ENCODE data around the gene CKAP2L.

The CKAP2L gene

GRCh38 chr2:112692918-112693317, 71.5 kb downstream of the CKAP2L start:
- TF ChIP-seq TCF4 (CRISPR knock-in tag; IDR thresholded peaks at IDR 0.05; ENCODE audit: borderline replicate concordance) (no peak), ESRRG (CRISPR knock-in tag; IDR thresholded peaks at IDR 0.05) (no peak), OSR1 (CRISPR knock-in tag; IDR thresholded peaks at IDR 0.05) (no peak), ZC3H10 (CRISPR knock-in tag; IDR thresholded peaks at IDR 0.05) (no peak), TSHZ2 (CRISPR knock-in tag; IDR thresholded peaks at IDR 0.05) (no peak), RARB (CRISPR knock-in tag; IDR thresholded peaks at IDR 0.05) (no peak), GLIS3 (CRISPR knock-in tag; IDR thresholded peaks at IDR 0.05) (no peak), CSDC2 (CRISPR knock-in tag; IDR thresholded peaks at IDR 0.05) (no peak), ZFP3 (CRISPR knock-in tag; IDR thresholded peaks at IDR 0.05) (no peak), PPARA (CRISPR knock-in tag; IDR thresholded peaks at IDR 0.05; ENCODE audit: borderline replicate concordance) (no peak), ZNF565 (CRISPR knock-in tag; conservative IDR thresholded peaks at IDR 0.05; ENCODE audit: low read depth) (no peak), PATZ1 (CRISPR knock-in tag; IDR thresholded peaks at IDR 0.05; ENCODE audit: borderline replicate concordance) (no peak), TOX (CRISPR knock-in tag; IDR thresholded peaks at IDR 0.05; ENCODE audit: borderline replicate concordance) (no peak), ZFP30 (CRISPR knock-in tag; IDR thresholded peaks at IDR 0.05) (no peak), CSRNP3 (CRISPR knock-in tag; IDR thresholded peaks at IDR 0.05) (no peak), BACH2 (CRISPR knock-in tag; IDR thresholded peaks at IDR 0.05; ENCODE audit: borderline replicate concordance) (no peak), ZNF8 (CRISPR knock-in tag; IDR thresholded peaks at IDR 0.05) (no peak), ISL1 (CRISPR knock-in tag; IDR thresholded peaks at IDR 0.05) (no peak), ZNF70 (CRISPR knock-in tag; IDR thresholded peaks at IDR 0.05) (no peak)
- no peak; the same call in 2 of the 3 replicates for ATAC-seq

DNA sequence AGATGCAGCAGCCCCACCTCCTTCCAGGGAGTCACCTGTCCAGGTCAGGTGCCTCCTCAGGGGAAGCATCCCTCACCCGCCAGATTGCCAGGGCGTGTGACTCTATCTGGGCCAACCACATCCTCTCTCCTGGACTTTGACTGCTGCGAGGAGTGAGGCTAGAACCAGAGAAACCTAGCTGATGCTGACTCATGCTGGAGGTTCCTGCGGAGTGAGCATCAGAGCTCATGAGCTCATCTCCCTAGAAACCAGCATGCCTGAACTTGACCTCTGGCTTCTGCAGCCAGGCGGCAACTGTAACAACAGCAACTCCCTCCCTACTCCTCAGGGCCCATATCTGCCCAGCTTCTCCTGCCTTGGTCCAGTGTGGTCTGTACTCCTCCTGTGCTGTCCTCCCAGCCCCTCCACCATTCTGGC, 71.9 kb downstream of the CKAP2L start:
- TF ChIP-seq OSR1 (CRISPR knock-in tag; IDR thresholded peaks at IDR 0.05) = no peak
- TF ChIP-seq, protein P1, sequence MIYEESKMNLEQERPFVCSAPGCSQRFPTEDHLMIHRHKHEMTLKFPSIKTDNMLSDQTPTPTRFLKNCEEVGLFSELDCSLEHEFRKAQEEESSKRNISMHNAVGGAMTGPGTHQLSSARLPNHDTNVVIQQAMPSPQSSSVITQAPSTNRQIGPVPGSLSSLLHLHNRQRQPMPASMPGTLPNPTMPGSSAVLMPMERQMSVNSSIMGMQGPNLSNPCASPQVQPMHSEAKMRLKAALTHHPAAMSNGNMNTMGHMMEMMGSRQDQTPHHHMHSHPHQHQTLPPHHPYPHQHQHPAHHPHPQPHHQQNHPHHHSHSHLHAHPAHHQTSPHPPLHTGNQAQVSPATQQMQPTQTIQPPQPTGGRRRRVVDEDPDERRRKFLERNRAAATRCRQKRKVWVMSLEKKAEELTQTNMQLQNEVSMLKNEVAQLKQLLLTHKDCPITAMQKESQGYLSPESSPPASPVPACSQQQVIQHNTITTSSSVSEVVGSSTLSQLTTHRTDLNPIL (CRISPR knock-in tag; IDR thresholded peaks at IDR 0.05; ENCODE audit: low read depth) = no peak
- no peak for TF ChIP-seq ARNTL (CRISPR knock-in tag; IDR thresholded peaks at IDR 0.05; ENCODE audit: borderline replicate concordance, low read depth)
- TF ChIP-seq PATZ1 (CRISPR knock-in tag; IDR thresholded peaks at IDR 0.05; ENCODE audit: borderline replicate concordance) = no peak
- TF ChIP-seq TCF4 (CRISPR knock-in tag; IDR thresholded peaks at IDR 0.05; ENCODE audit: borderline replicate concordance) = no peak
- no peak for TF ChIP-seq CSRNP3 (CRISPR knock-in tag; IDR thresholded peaks at IDR 0.05)
- no peak for TF ChIP-seq SNAI2 (CRISPR knock-in tag; IDR thresholded peaks at IDR 0.05)
- TF ChIP-seq ESRRG (CRISPR knock-in tag; IDR thresholded peaks at IDR 0.05) = no peak
- TF ChIP-seq BACH2 (CRISPR knock-in tag; IDR thresholded peaks at IDR 0.05; ENCODE audit: borderline replicate concordance) = no peak
- no peak for TF ChIP-seq ZFP3 (CRISPR knock-in tag; IDR thresholded peaks at IDR 0.05)
- TF ChIP-seq ZC3H10 (CRISPR knock-in tag; IDR thresholded peaks at IDR 0.05) = no peak
- TF ChIP-seq ZNF70 (CRISPR knock-in tag; IDR thresholded peaks at IDR 0.05) = no peak
- TF ChIP-seq CSDC2 (CRISPR knock-in tag; IDR thresholded peaks at IDR 0.05) = no peak
- no peak for TF ChIP-seq PPARA (CRISPR knock-in tag; IDR thresholded peaks at IDR 0.05; ENCODE audit: borderline replicate concordance)
- TF ChIP-seq TSHZ2 (CRISPR knock-in tag; IDR thresholded peaks at IDR 0.05) = no peak
- ATAC-seq = peak; percentile 92
